ENCODE data around the gene CRIP1.

Gene CRIP1

DNA sequence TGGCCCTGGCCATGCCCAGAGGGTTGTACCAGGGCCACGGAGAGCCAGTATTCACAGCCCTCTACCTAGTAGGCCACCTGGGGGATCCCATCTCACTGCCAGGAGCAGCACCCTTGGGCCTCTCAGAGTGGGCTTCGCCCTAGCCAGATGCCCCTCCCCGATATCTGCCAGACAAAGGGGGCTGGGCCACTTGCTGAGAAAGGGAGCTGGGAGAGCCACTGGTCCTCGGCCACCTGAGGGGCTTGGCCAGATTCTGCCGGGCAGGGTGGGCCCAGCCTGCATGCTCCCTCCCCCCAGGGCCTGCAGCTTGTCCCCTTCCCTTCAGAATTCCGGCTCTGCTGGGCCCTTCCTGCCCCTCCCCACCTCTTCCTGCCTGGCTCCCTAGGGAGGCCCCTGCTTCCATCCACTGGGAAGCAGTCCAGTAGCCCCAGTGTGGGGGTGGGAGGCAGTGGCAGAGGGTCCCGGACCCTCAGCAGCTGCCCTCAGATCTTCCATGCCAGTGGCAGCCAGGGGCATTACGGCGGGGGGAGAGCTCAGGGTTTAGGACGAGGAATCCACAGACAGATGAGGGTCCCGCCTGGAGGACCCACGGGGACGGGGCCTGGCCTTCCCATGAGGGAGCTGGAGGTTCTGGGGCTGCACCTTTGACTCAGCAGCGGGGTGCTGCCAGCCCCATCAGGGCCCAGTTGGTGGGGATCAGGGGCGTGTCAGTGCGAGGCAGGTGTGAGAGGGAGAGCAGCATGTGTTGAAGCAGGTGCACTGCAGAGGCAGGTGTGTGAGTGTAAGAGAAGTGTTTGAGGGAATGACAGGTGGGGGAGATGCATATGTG is 9.6 kb upstream of the CRIP1 start:
- Histone ChIP-seq H3K4me3 (ENCODE audit: low read depth, low read length, poor library complexity, severe bottlenecking) (no peak overlapping the region), H3K79me2 (ENCODE audit: insufficient read depth, low read length) (no peaks in the 10 kb centered on the region), H4K20me1 (ENCODE audit: insufficient read depth, low read length) (no peaks in the 10 kb centered on the region), H3K9ac (ENCODE audit: low read length) (no peak overlapping the region), H3K4me2 (ENCODE audit: low read length) (no peak overlapping the region), H2AFZ (ENCODE audit: low read length) (no peak overlapping the region), H3K27ac (ENCODE audit: low read depth, low read length, poor library complexity, severe bottlenecking) (no peak overlapping the region), H3K27me3 (ENCODE audit: insufficient read depth, low read length) (peaks cover 32% of the 10 kb centered on the region; the same call in 1 of the 2 replicates), H3F3A (ENCODE audit: insufficient read depth, low read length) (no peaks in the 10 kb centered on the region), H3K4me1 (ENCODE audit: insufficient read depth, low read length, severe bottlenecking) (peaks cover 18% of the 10 kb centered on the region), H3K9me3 (ENCODE audit: low read length) (no peaks in the 10 kb centered on the region), H3K9me2 (ENCODE audit: low read depth, low read length) (no peaks in the 10 kb centered on the region), H3K36me3 (ENCODE audit: insufficient read depth, low read length) (no peaks in the 10 kb centered on the region)
- no peak for TF ChIP-seq EZH2 (IDR thresholded peaks at IDR 0.05; ENCODE audit: borderline replicate concordance, low read length)
- no peak for TF ChIP-seq CTCF (IDR thresholded peaks at IDR 0.05; ENCODE audit: low read length)

- Histone ChIP-seq H3K4me1 (ENCODE audit: insufficient read depth, low read length, severe bottlenecking) (peaks cover 25% of the 10 kb centered on the region), H3K27me3 (ENCODE audit: insufficient read depth, low read length) (peaks cover 32% of the 10 kb centered on the region; the same call in 1 of the 2 replicates), H3K9me3 (ENCODE audit: low read length) (no peaks in the 10 kb centered on the region), H3K79me2 (ENCODE audit: insufficient read depth, low read length) (no peaks in the 10 kb centered on the region), H3K9ac (ENCODE audit: low read length) (no peak overlapping the region), H3K36me3 (ENCODE audit: insufficient read depth, low read length) (no peaks in the 10 kb centered on the region), H4K20me1 (ENCODE audit: insufficient read depth, low read length) (no peaks in the 10 kb centered on the region), H3K9me2 (ENCODE audit: low read depth, low read length) (no peaks in the 10 kb centered on the region), H2AFZ (ENCODE audit: low read length) (no peak overlapping the region), H3K4me3 (ENCODE audit: low read depth, low read length, poor library complexity, severe bottlenecking) (no peak overlapping the region), H3K4me2 (ENCODE audit: low read length) (no peak overlapping the region), H3F3A (ENCODE audit: insufficient read depth, low read length) (no peaks in the 10 kb centered on the region), H3K27ac (ENCODE audit: low read depth, low read length, poor library complexity, severe bottlenecking) (no peak overlapping the region)
- TF ChIP-seq CTCF (IDR thresholded peaks at IDR 0.05; ENCODE audit: low read length) (no peak), EZH2 (IDR thresholded peaks at IDR 0.05; ENCODE audit: borderline replicate concordance, low read length) (no peak; the same call in 1 of the 2 replicates)
Measured at GRCh38 chr14:105477660-105478397, 8.9 kb upstream of the CRIP1 start.

DNA sequence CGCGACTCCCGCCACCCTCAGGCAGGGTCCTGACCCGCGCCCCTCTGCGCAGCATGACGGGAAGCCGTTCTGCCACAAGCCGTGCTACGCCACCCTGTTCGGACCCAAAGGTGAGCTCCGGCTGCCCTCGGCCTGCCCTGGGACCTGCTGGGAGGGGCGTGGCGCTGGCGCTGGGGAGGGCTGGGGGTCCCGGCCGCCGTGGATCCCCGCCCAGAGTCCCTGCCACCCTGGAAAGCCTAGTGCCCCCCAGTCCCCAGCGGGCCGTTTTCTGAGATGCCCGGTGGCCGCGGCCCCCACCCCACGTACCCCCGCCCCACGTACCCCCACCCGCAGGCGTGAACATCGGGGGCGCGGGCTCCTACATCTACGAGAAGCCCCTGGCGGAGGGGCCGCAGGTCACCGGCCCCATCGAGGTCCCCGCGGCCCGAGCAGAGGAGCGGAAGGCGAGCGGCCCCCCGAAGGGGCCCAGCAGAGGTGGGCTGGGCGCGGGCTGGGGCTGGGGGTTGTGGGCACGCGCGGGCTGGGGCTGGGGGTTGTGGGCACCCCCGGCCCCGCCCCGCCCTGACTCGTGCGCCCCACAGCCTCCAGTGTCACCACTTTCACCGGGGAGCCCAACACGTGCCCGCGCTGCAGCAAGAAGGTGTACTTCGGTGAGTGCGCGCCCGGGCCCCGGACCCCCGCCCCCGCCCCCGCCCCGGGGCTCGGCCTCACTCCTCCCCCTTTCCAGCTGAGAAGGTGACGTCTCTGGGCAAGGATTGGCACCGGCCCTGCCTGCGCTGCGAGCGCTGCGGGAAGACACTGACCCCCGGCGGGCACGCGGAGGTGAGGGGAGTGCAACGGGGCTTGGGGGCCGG is 8.1 kb upstream of the CRIP1 start:
- Histone ChIP-seq H3F3A (ENCODE audit: insufficient read depth, low read length) (no peaks in the 10 kb centered on the region), H3K79me2 (ENCODE audit: insufficient read depth, low read length) (no peaks in the 10 kb centered on the region), H3K9me2 (ENCODE audit: low read depth, low read length) (no peaks in the 10 kb centered on the region), H3K27me3 (ENCODE audit: insufficient read depth, low read length) (peaks cover 36% of the 10 kb centered on the region; the same call in 1 of the 2 replicates), H4K20me1 (ENCODE audit: insufficient read depth, low read length) (no peaks in the 10 kb centered on the region), H3K9me3 (ENCODE audit: low read length) (no peaks in the 10 kb centered on the region), H3K4me2 (ENCODE audit: low read length) (no peak overlapping the region), H2AFZ (ENCODE audit: low read length) (no peak overlapping the region), H3K9ac (ENCODE audit: low read length) (no peak overlapping the region), H3K36me3 (ENCODE audit: insufficient read depth, low read length) (no peaks in the 10 kb centered on the region), H3K4me1 (ENCODE audit: insufficient read depth, low read length, severe bottlenecking) (peaks cover 25% of the 10 kb centered on the region), H3K4me3 (ENCODE audit: low read depth, low read length, poor library complexity, severe bottlenecking) (no peak overlapping the region), H3K27ac (ENCODE audit: low read depth, low read length, poor library complexity, severe bottlenecking) (no peak overlapping the region)
- TF ChIP-seq EZH2 (IDR thresholded peaks at IDR 0.05; ENCODE audit: borderline replicate concordance, low read length) (no peak), CTCF (IDR thresholded peaks at IDR 0.05; ENCODE audit: low read length) (no peak)
